GM23248 (cell line): ENCODE data around the gene THSD4.

Source experiments
- EZH2 ChIP-seq: fragments of 200-600 bp; sonication (generic); IDR thresholded peaks from 2 replicates; pipeline ENCODE4 v1.6.1; 2018; ENCODE audit warnings: antibody characterized with exemption, mild to moderate bottlenecking; ENCODE audit not compliant: insufficient read depth, poor library complexity, severe bottlenecking
- EZH2phosphoT487 ChIP-seq: fragments of 200-600 bp; sonication (generic); IDR thresholded peaks from 2 replicates; pipeline ENCODE4 v1.6.1; 2018; ENCODE audit warnings: antibody characterized with exemption, moderate library complexity, mild to moderate bottlenecking, low read depth; ENCODE audit not compliant: insufficient read depth

DNA sequence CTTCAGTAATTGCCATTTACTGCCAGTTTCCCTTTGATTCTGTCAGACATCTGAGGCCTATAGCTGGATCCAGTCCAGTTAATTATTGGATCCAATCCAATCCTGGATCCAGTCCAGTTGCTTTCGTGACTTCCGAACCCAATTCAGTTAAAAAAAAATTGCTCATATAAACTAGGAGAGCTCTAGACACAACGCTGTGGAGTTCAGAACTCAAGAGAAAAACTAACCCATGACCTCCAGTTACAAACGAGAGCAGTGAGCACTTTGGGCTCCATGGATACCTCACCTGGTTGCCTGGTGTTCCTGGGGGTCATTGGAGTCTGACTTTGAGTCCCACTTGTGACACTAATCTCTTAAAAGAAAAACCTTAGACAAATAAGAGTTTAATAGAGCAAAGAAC lies 269.8 kb downstream of the THSD4 start:
- no peak for TF ChIP-seq EZH2
- TF ChIP-seq EZH2phosphoT487, result no peak
